OCI-LY3 (cell line): ENCODE measurements around the gene TRIM34.
"Not testable (repeated sequence)": the region's sequence is repeated elsewhere in the genome, so short reads cannot be mapped to it uniquely, and the experiment has no call there.

Source experiments
- H2AFZ ChIP-seq: fragments of 200-600, 300-600 bp; shearing (Covaris generic); 2 replicates; pipeline ENCODE4 v1.6.0; 2014; ENCODE audit warnings: antibody characterized with exemption, low read depth, low read length
- H3K27ac ChIP-seq: fragments of 200-600, 300-600 bp; sonication (generic); 2 replicates; pipeline ENCODE4 v1.5.1; 2014; ENCODE audit warnings: mild to moderate bottlenecking, low read length, moderate library complexity, mixed read lengths
- H3K27me3 ChIP-seq: fragments of 200-600, 300-600 bp; sonication (generic); 2 replicates; pipeline ENCODE4 v1.6.1; 2014; ENCODE audit warnings: low read depth, low read length, mixed read lengths
- H3K36me3 ChIP-seq: fragments of 200-600, 300-600 bp; sonication (generic); replicated peaks from 2 replicates; pipeline ENCODE3; 2014; ENCODE audit warnings: low read depth, low read length, mixed read lengths
- H3K4me1 ChIP-seq: fragments of 300-600, 200-600 bp; sonication (generic); 2 replicates; pipeline ENCODE4 v1.6.1; 2014; ENCODE audit warnings: low read length, mixed read lengths
- H3K4me2 ChIP-seq: fragments of 200-600, 300-600 bp; sonication (generic); 2 replicates; pipeline ENCODE4 v1.6.1; 2014; ENCODE audit warnings: low read length, mixed read lengths
- H3K4me3 ChIP-seq: fragments of 300-600, 200-600 bp; sonication (generic); 2 replicates; pipeline ENCODE4 v1.5.1; 2014; ENCODE audit warnings: antibody characterized with exemption, mild to moderate bottlenecking, low read length, moderate library complexity
- H3K79me2 ChIP-seq: fragments of 300-600, 200-600 bp; shearing (Covaris generic); 2 replicates; pipeline ENCODE4 v1.6.1; 2014; ENCODE audit warnings: mild to moderate bottlenecking, low read length, mixed read lengths
- H3K9ac ChIP-seq: fragments of 300-600, 200-600 bp; shearing (Covaris generic); 2 replicates; pipeline ENCODE4 v1.6.0; 2014; ENCODE audit warnings: mild to moderate bottlenecking, low read length, moderate library complexity
- H3K9me3 ChIP-seq: fragments of 200-600, 300-600 bp; shearing (Covaris generic); 2 replicates; pipeline ENCODE4 v1.6.1; 2014; ENCODE audit warnings: low read length, mixed read lengths; ENCODE audit not compliant: insufficient read depth
- H4K20me1 ChIP-seq: fragments of 200-600, 300-600 bp; sonication (generic); 2 replicates; pipeline ENCODE4 v1.6.1; 2016; ENCODE audit warnings: low read length, mixed read lengths; ENCODE audit not compliant: insufficient read depth
- EZH2phosphoT487 ChIP-seq: fragments of 200-600 bp; shearing (Covaris generic); IDR thresholded peaks from 2 replicates; pipeline ENCODE4 v1.6.1; 2018; ENCODE audit warnings: antibody characterized with exemption, mixed run types, low read depth
- TF ChIP-seq, protein P1 (sequence below): fragments of 200-600, 300-600 bp; sonication (generic); IDR thresholded peaks from 2 replicates; pipeline ENCODE4 v1.5.1; 2014; ENCODE audit warnings: antibody characterized with exemption, low read length, low read depth

TRIM34 gene

DNA sequence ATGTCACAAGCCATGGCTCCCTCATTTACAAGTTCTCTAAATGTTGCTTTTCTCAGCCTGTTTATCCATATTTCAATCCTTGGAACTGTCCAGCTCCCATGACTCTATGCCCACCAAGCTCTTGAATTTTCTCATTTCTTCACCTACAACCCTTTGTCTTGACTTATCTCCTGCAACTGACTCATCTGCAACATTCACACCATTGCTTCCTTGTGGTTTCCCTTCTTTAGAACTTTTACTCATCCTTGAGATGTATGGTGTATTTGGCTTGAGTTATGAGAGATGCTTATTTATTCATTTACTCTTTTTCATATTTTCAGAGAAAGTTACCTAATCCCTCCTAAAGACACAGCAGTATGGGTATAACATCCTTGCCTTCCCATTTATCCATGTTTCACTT, 18.8 kb downstream of the TRIM34 start:
- Histone ChIP-seq H3K27ac (no peak overlapping the region), H3K79me2 (no peaks in the 10 kb centered on the region), H3K9me3 (no peaks in the 10 kb centered on the region), H3K4me3 (no peak overlapping the region), H3K36me3 (peaks cover 12% of the 10 kb centered on the region), H3K27me3 (no peaks in the 10 kb centered on the region), H4K20me1 (no peaks in the 10 kb centered on the region), H3K4me1 (no peaks in the 10 kb centered on the region), H2AFZ (no peak overlapping the region), H3K9ac (no peak overlapping the region), H3K4me2 (no peak overlapping the region)
- TF ChIP-seq, protein P1, sequence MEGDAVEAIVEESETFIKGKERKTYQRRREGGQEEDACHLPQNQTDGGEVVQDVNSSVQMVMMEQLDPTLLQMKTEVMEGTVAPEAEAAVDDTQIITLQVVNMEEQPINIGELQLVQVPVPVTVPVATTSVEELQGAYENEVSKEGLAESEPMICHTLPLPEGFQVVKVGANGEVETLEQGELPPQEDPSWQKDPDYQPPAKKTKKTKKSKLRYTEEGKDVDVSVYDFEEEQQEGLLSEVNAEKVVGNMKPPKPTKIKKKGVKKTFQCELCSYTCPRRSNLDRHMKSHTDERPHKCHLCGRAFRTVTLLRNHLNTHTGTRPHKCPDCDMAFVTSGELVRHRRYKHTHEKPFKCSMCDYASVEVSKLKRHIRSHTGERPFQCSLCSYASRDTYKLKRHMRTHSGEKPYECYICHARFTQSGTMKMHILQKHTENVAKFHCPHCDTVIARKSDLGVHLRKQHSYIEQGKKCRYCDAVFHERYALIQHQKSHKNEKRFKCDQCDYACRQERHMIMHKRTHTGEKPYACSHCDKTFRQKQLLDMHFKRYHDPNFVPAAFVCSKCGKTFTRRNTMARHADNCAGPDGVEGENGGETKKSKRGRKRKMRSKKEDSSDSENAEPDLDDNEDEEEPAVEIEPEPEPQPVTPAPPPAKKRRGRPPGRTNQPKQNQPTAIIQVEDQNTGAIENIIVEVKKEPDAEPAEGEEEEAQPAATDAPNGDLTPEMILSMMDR: no peak
- TF ChIP-seq EZH2phosphoT487: no peak

- Histone ChIP-seq H2AFZ (no peak overlapping the region), H3K27me3 (no peaks in the 10 kb centered on the region), H3K4me3 (no peak overlapping the region), H3K9ac (no peak overlapping the region), H3K4me1 (no peaks in the 10 kb centered on the region), H3K4me2 (no peak overlapping the region), H3K9me3 (no peaks in the 10 kb centered on the region), H3K27ac (no peak overlapping the region), H3K36me3 (peaks cover 6% of the 10 kb centered on the region), H4K20me1 (no peaks in the 10 kb centered on the region), H3K79me2 (no peaks in the 10 kb centered on the region)
- TF ChIP-seq, protein P1: no peak
- TF ChIP-seq EZH2phosphoT487: no peak
These were observed 21.3 kb downstream of the TRIM34 start for GRCh38 chr11:5646139-5646538.

- no peak overlapping the region for H3K4me2 ChIP-seq
- no peak overlapping the region for H2AFZ ChIP-seq
- H3K36me3 ChIP-seq: no peaks in the 10 kb centered on the region
These were observed 30.7 kb downstream of the TRIM34 start for GRCh38 chr11:5655474-5655873.

GRCh38 chr11:5656956-5657355, 32.2 kb downstream of the TRIM34 start:
- not testable (repeated sequence) for H3K27ac ChIP-seq, H3K4me3 ChIP-seq, H3K79me2 ChIP-seq, H2AFZ ChIP-seq, H3K9ac ChIP-seq, H4K20me1 ChIP-seq, H3K9me3 ChIP-seq, H3K4me2 ChIP-seq, H3K36me3 ChIP-seq, H3K4me1 ChIP-seq, H3K27me3 ChIP-seq

More at GRCh38 chr11:5655474-5655873, 30.7 kb downstream of the TRIM34 start:
- Histone ChIP-seq H3K9ac (no peak overlapping the region), H3K9me3 (no peaks in the 10 kb centered on the region), H3K4me3 (no peak overlapping the region), H3K27ac (no peak overlapping the region), H3K4me1 (no peaks in the 10 kb centered on the region), H3K27me3 (no peaks in the 10 kb centered on the region), H4K20me1 (no peaks in the 10 kb centered on the region), H3K79me2 (no peaks in the 10 kb centered on the region)
- no peak for TF ChIP-seq EZH2phosphoT487
- TF ChIP-seq, protein P1: no peak

DNA sequence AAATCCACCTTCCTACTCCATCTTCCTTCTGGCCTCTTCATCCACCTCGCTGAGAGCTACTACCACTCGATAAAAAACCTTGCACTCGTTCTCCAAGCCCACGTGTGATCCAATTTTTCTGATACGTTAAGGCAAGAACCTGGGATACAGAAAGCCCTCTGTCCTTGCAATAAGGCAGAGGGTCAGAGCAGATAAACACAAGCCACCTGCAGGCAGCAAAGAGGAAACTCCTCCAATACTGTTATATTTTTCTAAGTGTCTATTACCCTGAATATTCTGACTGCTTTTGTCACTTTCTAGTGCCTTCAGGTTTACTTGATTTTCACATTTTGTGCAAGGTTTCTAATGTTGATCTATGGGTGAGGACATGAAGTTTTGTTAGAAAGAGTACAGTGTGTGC, 33.5 kb downstream of the TRIM34 start:
- Histone ChIP-seq H3K4me1 (no peaks in the 10 kb centered on the region), H3K79me2 (no peaks in the 10 kb centered on the region), H3K4me2 (no peak overlapping the region), H3K27me3 (no peaks in the 10 kb centered on the region), H2AFZ (no peak overlapping the region), H3K9ac (no peak overlapping the region), H3K9me3 (no peaks in the 10 kb centered on the region), H3K4me3 (no peak overlapping the region), H3K36me3 (no peaks in the 10 kb centered on the region), H3K27ac (no peak overlapping the region), H4K20me1 (no peaks in the 10 kb centered on the region)
- TF ChIP-seq EZH2phosphoT487: no peak
- TF ChIP-seq, protein P1: no peak
